HL-60 (cell line): ENCODE data around the gene ESD.
A peak's percentile ranks its signal among the peaks of the same experiment; 100 is the strongest.

Source experiments
- POLR2AphosphoS5 ChIP-seq: IDR thresholded peaks from 2 replicates; pipeline ENCODE4 v1.6.1; 2012; ENCODE audit warnings: low read depth
- TF ChIP-seq, protein P1 (sequence below): IDR thresholded peaks from one replicate; pipeline ENCODE4 v1.5.1; 2011; ENCODE audit warnings: low read length, control low read depth, inconsistent platforms; ENCODE audit not compliant: insufficient read depth
- TF ChIP-seq, protein P2 (sequence below): IDR thresholded peaks from 2 replicates; pipeline ENCODE4 v1.6.1; 2012; ENCODE audit warnings: low read depth; ENCODE audit not compliant: insufficient replicate concordance

DNA sequence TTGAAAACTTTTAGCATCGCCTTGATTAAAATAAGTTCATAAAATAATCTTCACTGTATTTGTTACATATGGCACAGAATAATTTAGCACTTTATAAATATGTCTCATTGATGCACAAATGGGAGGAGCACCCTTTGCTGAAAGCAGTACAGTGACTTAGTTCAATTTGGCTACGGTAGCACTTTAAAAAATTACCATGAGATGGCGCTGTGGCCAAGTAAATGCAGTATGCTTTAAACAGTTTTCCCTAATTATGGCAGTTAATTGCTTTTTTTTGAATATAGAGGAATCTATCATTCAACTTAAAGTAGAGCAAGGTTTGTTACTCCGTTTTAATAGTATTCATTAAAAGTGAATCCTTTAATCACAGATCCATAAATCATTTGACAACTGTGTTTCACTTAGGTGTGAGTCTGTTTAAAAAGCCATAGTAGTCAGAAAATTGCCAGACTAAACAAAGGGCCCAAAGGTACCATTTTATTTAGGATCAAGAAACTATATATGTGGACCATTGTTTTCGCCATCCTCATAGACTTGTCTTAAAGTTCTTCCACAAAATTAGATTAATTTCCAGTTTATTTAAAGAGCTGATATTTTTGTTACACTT, 34.7 kb upstream of the ESD start:
- no peak for TF ChIP-seq POLR2AphosphoS5
- TF ChIP-seq, protein P1, sequence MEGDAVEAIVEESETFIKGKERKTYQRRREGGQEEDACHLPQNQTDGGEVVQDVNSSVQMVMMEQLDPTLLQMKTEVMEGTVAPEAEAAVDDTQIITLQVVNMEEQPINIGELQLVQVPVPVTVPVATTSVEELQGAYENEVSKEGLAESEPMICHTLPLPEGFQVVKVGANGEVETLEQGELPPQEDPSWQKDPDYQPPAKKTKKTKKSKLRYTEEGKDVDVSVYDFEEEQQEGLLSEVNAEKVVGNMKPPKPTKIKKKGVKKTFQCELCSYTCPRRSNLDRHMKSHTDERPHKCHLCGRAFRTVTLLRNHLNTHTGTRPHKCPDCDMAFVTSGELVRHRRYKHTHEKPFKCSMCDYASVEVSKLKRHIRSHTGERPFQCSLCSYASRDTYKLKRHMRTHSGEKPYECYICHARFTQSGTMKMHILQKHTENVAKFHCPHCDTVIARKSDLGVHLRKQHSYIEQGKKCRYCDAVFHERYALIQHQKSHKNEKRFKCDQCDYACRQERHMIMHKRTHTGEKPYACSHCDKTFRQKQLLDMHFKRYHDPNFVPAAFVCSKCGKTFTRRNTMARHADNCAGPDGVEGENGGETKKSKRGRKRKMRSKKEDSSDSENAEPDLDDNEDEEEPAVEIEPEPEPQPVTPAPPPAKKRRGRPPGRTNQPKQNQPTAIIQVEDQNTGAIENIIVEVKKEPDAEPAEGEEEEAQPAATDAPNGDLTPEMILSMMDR = peak; percentile 69
- TF ChIP-seq, protein P2, sequence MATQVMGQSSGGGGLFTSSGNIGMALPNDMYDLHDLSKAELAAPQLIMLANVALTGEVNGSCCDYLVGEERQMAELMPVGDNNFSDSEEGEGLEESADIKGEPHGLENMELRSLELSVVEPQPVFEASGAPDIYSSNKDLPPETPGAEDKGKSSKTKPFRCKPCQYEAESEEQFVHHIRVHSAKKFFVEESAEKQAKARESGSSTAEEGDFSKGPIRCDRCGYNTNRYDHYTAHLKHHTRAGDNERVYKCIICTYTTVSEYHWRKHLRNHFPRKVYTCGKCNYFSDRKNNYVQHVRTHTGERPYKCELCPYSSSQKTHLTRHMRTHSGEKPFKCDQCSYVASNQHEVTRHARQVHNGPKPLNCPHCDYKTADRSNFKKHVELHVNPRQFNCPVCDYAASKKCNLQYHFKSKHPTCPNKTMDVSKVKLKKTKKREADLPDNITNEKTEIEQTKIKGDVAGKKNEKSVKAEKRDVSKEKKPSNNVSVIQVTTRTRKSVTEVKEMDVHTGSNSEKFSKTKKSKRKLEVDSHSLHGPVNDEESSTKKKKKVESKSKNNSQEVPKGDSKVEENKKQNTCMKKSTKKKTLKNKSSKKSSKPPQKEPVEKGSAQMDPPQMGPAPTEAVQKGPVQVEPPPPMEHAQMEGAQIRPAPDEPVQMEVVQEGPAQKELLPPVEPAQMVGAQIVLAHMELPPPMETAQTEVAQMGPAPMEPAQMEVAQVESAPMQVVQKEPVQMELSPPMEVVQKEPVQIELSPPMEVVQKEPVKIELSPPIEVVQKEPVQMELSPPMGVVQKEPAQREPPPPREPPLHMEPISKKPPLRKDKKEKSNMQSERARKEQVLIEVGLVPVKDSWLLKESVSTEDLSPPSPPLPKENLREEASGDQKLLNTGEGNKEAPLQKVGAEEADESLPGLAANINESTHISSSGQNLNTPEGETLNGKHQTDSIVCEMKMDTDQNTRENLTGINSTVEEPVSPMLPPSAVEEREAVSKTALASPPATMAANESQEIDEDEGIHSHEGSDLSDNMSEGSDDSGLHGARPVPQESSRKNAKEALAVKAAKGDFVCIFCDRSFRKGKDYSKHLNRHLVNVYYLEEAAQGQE = no peak
